ENCODE measurements around the gene TESK1. TPM values are rescaled to one million over a fixed set of nuclear protein-coding genes. Genes with fewer than 3 reads are reported as not detected.
"Not testable (repeated sequence)": the region's sequence is repeated elsewhere in the genome, so short reads cannot be mapped to it uniquely, and the experiment has no call there.

Gene TESK1
- total RNA-seq, 1 experiment from 2014 or later: 20.4 TPM

- H3K36me3 Mint-ChIP-seq: peaks cover 14% of the 10 kb centered on the region
- no peak for ATAC-seq
- H3K27me3 Mint-ChIP-seq (ENCODE audit: low read depth): peaks cover 11% of the 10 kb centered on the region
- POLR2A ChIA-PET: no interaction called here
- CTCF ChIA-PET: no interaction called here
- no peak for TF ChIP-seq ZNF416 (CRISPR knock-in tag; IDR thresholded peaks at IDR 0.05)
- TF ChIP-seq JUN (CRISPR knock-in tag; IDR thresholded peaks at IDR 0.05): no peak
- no peak for TF ChIP-seq JAZF1 (CRISPR knock-in tag; IDR thresholded peaks at IDR 0.05)
- no peak for TF ChIP-seq CBFB (CRISPR knock-in tag; IDR thresholded peaks at IDR 0.05; ENCODE audit: low read depth)
- no peak for TF ChIP-seq ZNF423 (CRISPR knock-in tag; IDR thresholded peaks at IDR 0.05)
- no peak for TF ChIP-seq ARID4B (CRISPR knock-in tag; IDR thresholded peaks at IDR 0.05; ENCODE audit: borderline replicate concordance)
- no peak for DNase-seq (ENCODE audit: low spot score)
- no peak overlapping the region for H3K27ac Mint-ChIP-seq
- peaks cover 17% of the 10 kb centered on the region for H3K9me3 Mint-ChIP-seq
- H3K4me3 Mint-ChIP-seq: no peak overlapping the region
- H3K4me1 Mint-ChIP-seq: peaks cover 12% of the 10 kb centered on the region
Observed at GRCh38 chr9:35643046-35643445, 38.0 kb downstream of the TESK1 start.

- Mint-ChIP-seq H3K4me1 (peaks cover 33% of the 10 kb centered on the region), H3K4me3 (peak overlapping the region; percentile 88), H3K27ac (peak overlapping the region; percentile 60), H3K27me3 (ENCODE audit: low read depth) (peaks cover 13% of the 10 kb centered on the region)
- not testable (repeated sequence) for DNase-seq (ENCODE audit: low spot score); H3K36me3 Mint-ChIP-seq; ATAC-seq; H3K9me3 Mint-ChIP-seq
- ChIA-PET CTCF (interaction anchor here (0.7 to 4.4 kb wide), 27 partner anchors 11 to 980 kb away, joined by 3 to 47 read pairs (median 8); partner anchors contain the start of genes ARHGEF39, ATOSB, CCDC107 and GBA2), POLR2A (interaction anchor here (0.6 to 2.5 kb wide), 7 partner anchors 12 to 485 kb away, joined by 3 to 21 read pairs (median 4); partner anchors contain the start of genes CCDC107 and RMRP)
Observed at GRCh38 chr9:35645736-35646135, 40.7 kb downstream of the TESK1 start.

- H3K4me3 Mint-ChIP-seq: peak overlapping the region; percentile 88
- POLR2A ChIA-PET: interaction anchor here (0.5 to 2.5 kb wide), 10 partner anchors 12 to 486 kb away, joined by 3 to 21 read pairs (median 4); partner anchors contain the start of genes CCDC107, RMRP and TPM2
- peaks cover 5% of the 10 kb centered on the region; the same call in 1 of the 2 replicates for H3K36me3 Mint-ChIP-seq
- ATAC-seq: peak; percentile 72
- CTCF ChIA-PET: interaction anchor here (0.7 to 4.4 kb wide), 27 partner anchors 11 to 1206 kb away, joined by 3 to 47 read pairs (median 8); partner anchors contain the start of genes ARHGEF39, ATOSB, CCDC107 and GBA2
- peak; percentile 77 for DNase-seq (ENCODE audit: low spot score)
- H3K27me3 Mint-ChIP-seq (ENCODE audit: low read depth): peaks cover 13% of the 10 kb centered on the region
- H3K9me3 Mint-ChIP-seq: peaks cover 7% of the 10 kb centered on the region
- peaks cover 37% of the 10 kb centered on the region for H3K4me1 Mint-ChIP-seq
- H3K27ac Mint-ChIP-seq: peak overlapping the region; percentile 82
- TF ChIP-seq SMAD4 (CRISPR knock-in tag; IDR thresholded peaks at IDR 0.05) (no peak), JAZF1 (CRISPR knock-in tag; IDR thresholded peaks at IDR 0.05) (no peak), E2F1 (CRISPR knock-in tag; IDR thresholded peaks at IDR 0.05) (no peak), CREB1 (CRISPR knock-in tag; IDR thresholded peaks at IDR 0.05) (no peak), ERG (CRISPR knock-in tag; IDR thresholded peaks at IDR 0.05) (0 out of 2 replicates have a peak, but pooled peaks have one; percentile 67), USF2 (CRISPR knock-in tag; IDR thresholded peaks at IDR 0.05) (no peak), ZSCAN18 (CRISPR knock-in tag; IDR thresholded peaks at IDR 0.05) (no peak), TP53 (CRISPR knock-in tag; IDR thresholded peaks at IDR 0.05) (no peak), ATF6 (CRISPR knock-in tag; IDR thresholded peaks at IDR 0.05) (no peak), ZMAT4 (CRISPR knock-in tag; IDR thresholded peaks at IDR 0.05) (no peak), ZNF425 (CRISPR knock-in tag; conservative IDR thresholded peaks at IDR 0.05) (no peak), GABPB1 (CRISPR knock-in tag; IDR thresholded peaks at IDR 0.05) (no peak)
Observed at GRCh38 chr9:35646153-35646532, 41.1 kb downstream of the TESK1 start.
